Stimulated activated CD8-positive, alpha-beta memory T cell treated with anti-CD3 and anti-CD28 coated beads, Interleukin-12 subunit alpha, Interleukin-12 subunit beta, amount 100 ng/mL, for 4 hours (primary cell): Measurements from ENCODE around the gene TMEM208.

Experiments
- DNase-seq: peaks from one replicate; pipeline ENCODE4 v3.0.0-alpha.2; 2020; ENCODE audit warnings: low read depth

The TMEM208 gene

GRCh38 chr16:67252609-67253497 lies 25.9 kb downstream of the TMEM208 start:
- no peak for DNase-seq

GRCh38 chr16:67254801-67255552 lies 28.0 kb downstream of the TMEM208 start:
- no peak for DNase-seq

- no peak for DNase-seq
Observed at GRCh38 chr16:67255553-67256221, 28.8 kb downstream of the TMEM208 start.

- DNase-seq, result no peak
Observed at GRCh38 chr16:67256701-67257230, 29.8 kb downstream of the TMEM208 start.

GRCh38 chr16:67257486-67258160 lies 30.7 kb downstream of the TMEM208 start:
- no peak for DNase-seq

GRCh38 chr16:67258161-67258835 lies 31.4 kb downstream of the TMEM208 start:
- no peak for DNase-seq

- DNase-seq, result no peak
Observed at GRCh38 chr16:67259705-67260104, 32.8 kb downstream of the TMEM208 start.

GRCh38 chr16:67260426-67261063 lies 33.6 kb downstream of the TMEM208 start:
- no peak for DNase-seq

- no peak for DNase-seq
Observed at GRCh38 chr16:67263201-67263600, 36.3 kb downstream of the TMEM208 start.

- no peak for DNase-seq
Observed at GRCh38 chr16:67264277-67264676, 37.3 kb downstream of the TMEM208 start.

GRCh38 chr16:67264866-67265265 lies 37.9 kb downstream of the TMEM208 start:
- no peak for DNase-seq

- DNase-seq, result no peak
Observed at GRCh38 chr16:67265834-67266233, 38.9 kb downstream of the TMEM208 start.

- no peak for DNase-seq
Observed at GRCh38 chr16:67268136-67268579, 41.2 kb downstream of the TMEM208 start.

GRCh38 chr16:67269766-67270165 lies 42.8 kb downstream of the TMEM208 start:
- no peak for DNase-seq

- DNase-seq, result no peak
Observed at GRCh38 chr16:67270931-67271338, 44.0 kb downstream of the TMEM208 start.

- DNase-seq, result no peak
Observed at GRCh38 chr16:67271446-67271845, 44.5 kb downstream of the TMEM208 start.

- no peak for DNase-seq
Observed at GRCh38 chr16:67275321-67275720, 48.4 kb downstream of the TMEM208 start.

GRCh38 chr16:67277294-67277998 lies 50.5 kb downstream of the TMEM208 start:
- no peak for DNase-seq

GRCh38 chr16:67277999-67278772 lies 51.3 kb downstream of the TMEM208 start:
- no peak for DNase-seq
